IPS-20b (cell line): ENCODE measurements around the gene SDC4.

ENCODE experiments used
- H3K27ac ChIP-seq: one replicate; pipeline ENCODE4 v1.5.1; 2013; ENCODE audit warnings: low read length
- H3K27me3 ChIP-seq: 2 replicates; pipeline ENCODE4 v1.6.1; 2013; ENCODE audit warnings: mild to moderate bottlenecking, low read length, inconsistent platforms; ENCODE audit not compliant: insufficient read depth
- H3K36me3 ChIP-seq: 2 replicates; pipeline ENCODE4 v1.6.1; 2013; ENCODE audit warnings: low read depth, mild to moderate bottlenecking, inconsistent platforms, low read length, moderate library complexity; ENCODE audit not compliant: insufficient read depth
- H3K4me1 ChIP-seq: 2 replicates; pipeline ENCODE4 v1.6.1; 2013; ENCODE audit warnings: mild to moderate bottlenecking, control low read depth, inconsistent platforms, low read length, moderate library complexity; ENCODE audit not compliant: insufficient read depth
- H3K4me3 ChIP-seq: 2 replicates; pipeline ENCODE4 v1.5.1; 2013; ENCODE audit warnings: mild to moderate bottlenecking, low read length, inconsistent platforms
- H3K9ac ChIP-seq: 2 replicates; pipeline ENCODE4 v1.6.1; 2013; ENCODE audit warnings: low read depth, mild to moderate bottlenecking, inconsistent platforms, low read length, moderate library complexity
- H3K9me3 ChIP-seq: 2 replicates; pipeline ENCODE4 v1.6.1; 2013; ENCODE audit warnings: mild to moderate bottlenecking, low read depth, low read length, inconsistent platforms; ENCODE audit not compliant: insufficient read depth

Gene SDC4

GRCh38 chr20:45340951-45341350 is 7.3 kb downstream of the SDC4 start:
- H3K36me3 ChIP-seq, result peaks cover 17% of the 10 kb centered on the region
- peaks cover 82% of the 10 kb centered on the region for H3K4me1 ChIP-seq
- no peaks in the 10 kb centered on the region for H3K27me3 ChIP-seq
- peak overlapping the region; percentile 96 for H3K27ac ChIP-seq
- peak overlapping the region; percentile 89; the same call in 1 of the 2 replicates for H3K9ac ChIP-seq
- peak overlapping the region; percentile 68 for H3K4me3 ChIP-seq
- no peaks in the 10 kb centered on the region for H3K9me3 ChIP-seq

- Histone ChIP-seq H3K9me3 (no peaks in the 10 kb centered on the region), H3K36me3 (peaks cover 21% of the 10 kb centered on the region), H3K27ac (peak overlapping the region; percentile 96), H3K4me3 (peak overlapping the region; percentile 46; the same call in 1 of the 2 replicates), H3K4me1 (peaks cover 76% of the 10 kb centered on the region), H3K27me3 (no peaks in the 10 kb centered on the region), H3K9ac (peak overlapping the region; percentile 89; the same call in 1 of the 2 replicates)
These were observed 7.9 kb downstream of the SDC4 start for GRCh38 chr20:45340236-45340847.

- H3K4me3 ChIP-seq, result no peak overlapping the region
- peak overlapping the region; percentile 89; the same call in 1 of the 2 replicates for H3K9ac ChIP-seq
- H3K27me3 ChIP-seq, result no peaks in the 10 kb centered on the region
- no peaks in the 10 kb centered on the region for H3K9me3 ChIP-seq
- peaks cover 71% of the 10 kb centered on the region for H3K4me1 ChIP-seq
- H3K36me3 ChIP-seq, result peaks cover 24% of the 10 kb centered on the region
- no peak overlapping the region for H3K27ac ChIP-seq
These were observed 8.4 kb downstream of the SDC4 start for GRCh38 chr20:45339799-45340198.

GRCh38 chr20:45339084-45339483 is 9.1 kb downstream of the SDC4 start:
- H3K4me1 ChIP-seq, result peaks cover 64% of the 10 kb centered on the region
- H3K27ac ChIP-seq, result no peak overlapping the region
- H3K9me3 ChIP-seq, result no peaks in the 10 kb centered on the region
- H3K36me3 ChIP-seq, result peaks cover 26% of the 10 kb centered on the region
- no peaks in the 10 kb centered on the region for H3K27me3 ChIP-seq
- no peak overlapping the region for H3K9ac ChIP-seq
- no peak overlapping the region for H3K4me3 ChIP-seq

GRCh38 chr20:45338121-45339030 is 9.8 kb downstream of the SDC4 start:
- Histone ChIP-seq H3K27me3 (no peaks in the 10 kb centered on the region), H3K9ac (no peak overlapping the region), H3K4me1 (peaks cover 57% of the 10 kb centered on the region), H3K9me3 (no peaks in the 10 kb centered on the region), H3K4me3 (no peak overlapping the region), H3K36me3 (peaks cover 26% of the 10 kb centered on the region), H3K27ac (no peak overlapping the region)

GRCh38 chr20:45337367-45338120 is 10.7 kb downstream of the SDC4 start:
- H3K9ac ChIP-seq, result peak overlapping the region; percentile 28; the same call in 1 of the 2 replicates
- H3K4me1 ChIP-seq, result peaks cover 48% of the 10 kb centered on the region
- no peaks in the 10 kb centered on the region for H3K9me3 ChIP-seq
- peaks cover 33% of the 10 kb centered on the region for H3K36me3 ChIP-seq
- no peaks in the 10 kb centered on the region for H3K27me3 ChIP-seq
- H3K4me3 ChIP-seq, result no peak overlapping the region
- no peak overlapping the region for H3K27ac ChIP-seq

- no peaks in the 10 kb centered on the region for H3K9me3 ChIP-seq
- H3K4me1 ChIP-seq, result peaks cover 43% of the 10 kb centered on the region
- H3K4me3 ChIP-seq, result no peak overlapping the region
These were observed 11.5 kb downstream of the SDC4 start for GRCh38 chr20:45336530-45337366.

GRCh38 chr20:45330476-45330875 is 17.7 kb downstream of the SDC4 start:
- H3K9me3 ChIP-seq, result no peaks in the 10 kb centered on the region
- no peak overlapping the region for H3K27ac ChIP-seq
- no peaks in the 10 kb centered on the region for H3K4me1 ChIP-seq
- no peaks in the 10 kb centered on the region for H3K27me3 ChIP-seq
- H3K9ac ChIP-seq, result no peak overlapping the region
- no peak overlapping the region for H3K4me3 ChIP-seq
- H3K36me3 ChIP-seq, result peaks cover 79% of the 10 kb centered on the region

More at GRCh38 chr20:45336530-45337366, 11.5 kb downstream of the SDC4 start:
- Histone ChIP-seq H3K9ac (no peak overlapping the region), H3K27ac (no peak overlapping the region), H3K27me3 (no peaks in the 10 kb centered on the region), H3K36me3 (peaks cover 41% of the 10 kb centered on the region)

- no peaks in the 10 kb centered on the region for H3K4me1 ChIP-seq
- peaks cover 76% of the 10 kb centered on the region for H3K36me3 ChIP-seq
- no peaks in the 10 kb centered on the region for H3K27me3 ChIP-seq
- no peak overlapping the region for H3K4me3 ChIP-seq
- no peaks in the 10 kb centered on the region for H3K9me3 ChIP-seq
- H3K9ac ChIP-seq, result no peak overlapping the region
- no peak overlapping the region for H3K27ac ChIP-seq
These were observed 18.5 kb downstream of the SDC4 start for GRCh38 chr20:45329497-45330319.

- H3K9me3 ChIP-seq, result no peaks in the 10 kb centered on the region
- no peaks in the 10 kb centered on the region for H3K27me3 ChIP-seq
- no peak overlapping the region for H3K27ac ChIP-seq
- H3K36me3 ChIP-seq, result peaks cover 75% of the 10 kb centered on the region
- no peak overlapping the region for H3K4me3 ChIP-seq
- no peaks in the 10 kb centered on the region for H3K4me1 ChIP-seq
- no peak overlapping the region for H3K9ac ChIP-seq
These were observed 19.8 kb downstream of the SDC4 start for GRCh38 chr20:45328451-45328850.
